Fibroblast of lung (primary cell): ENCODE results near the gene GAS7.

Experiments used
- CTCF ChIP-seq, 2 donors: IDR thresholded peaks in 1 of 2; conservative IDR thresholded peaks in 1 of 2; 1 replicate in 1 of 2; 2 replicates in 1 of 2; pipeline ENCODE4 v1.5.1; 2011 to 2012; ENCODE audit warnings: low read length in 2 of 2, control low read depth in 1 of 2, inconsistent platforms in 1 of 2, low read depth in 1 of 2, mild to moderate bottlenecking in 1 of 2
- EZH2 ChIP-seq: IDR thresholded peaks from 2 replicates; pipeline ENCODE4 v1.5.1; 2012; ENCODE audit warnings: low read length, control low read depth, mild to moderate bottlenecking; ENCODE audit errors: missing control alignments

GRCh38 chr17:10072556-10073425 is 125.6 kb downstream of the GAS7 start:
- TF ChIP-seq EZH2: no peak
- TF ChIP-seq CTCF (conservative IDR thresholded peaks at IDR 0.05 in 1 of 2, IDR thresholded peaks at IDR 0.05 in 1 of 2; ENCODE audit: low read depth in 1 of 2, low read length in 2 of 2): no peak
